ENCODE results near the gene ANO2.
"Not testable (repeated sequence)": the region's sequence is repeated elsewhere in the genome, so short reads cannot be mapped to it uniquely, and the experiment has no call there.

Gene ANO2

GRCh38 chr12:5665615-5666014 is 279.4 kb downstream of the ANO2 start:
- DNase-seq (ENCODE audit: low read depth): peak; percentile 41
- TF ChIP-seq CTCF (IDR thresholded peaks at IDR 0.05; ENCODE audit: control insufficient read depth, insufficient read depth, low read depth, low read length, missing control alignments): no peak
- no peak overlapping the region for H3K4me3 ChIP-seq (ENCODE audit: control insufficient read depth, low read depth, low read length)

- no peak for TF ChIP-seq CTCF (IDR thresholded peaks at IDR 0.05; ENCODE audit: control insufficient read depth, insufficient read depth, low read depth, low read length, missing control alignments)
- no peak overlapping the region for H3K4me3 ChIP-seq (ENCODE audit: control insufficient read depth, low read depth, low read length)
- no peak for DNase-seq (ENCODE audit: low read depth)
Observed at GRCh38 chr12:5661811-5662210, 283.2 kb downstream of the ANO2 start.

- no peak for TF ChIP-seq CTCF (IDR thresholded peaks at IDR 0.05; ENCODE audit: control insufficient read depth, insufficient read depth, low read depth, low read length, missing control alignments)
- no peak for DNase-seq (ENCODE audit: low read depth)
Observed at GRCh38 chr12:5660238-5660637, 284.8 kb downstream of the ANO2 start.

GRCh38 chr12:5658339-5658941 is 286.6 kb downstream of the ANO2 start:
- not testable (repeated sequence) for DNase-seq (ENCODE audit: low read depth); H3K4me3 ChIP-seq (ENCODE audit: control insufficient read depth, low read depth, low read length)

More at GRCh38 chr12:5660238-5660637, 284.8 kb downstream of the ANO2 start:
- no peak overlapping the region for H3K4me3 ChIP-seq (ENCODE audit: control insufficient read depth, low read depth, low read length)

GRCh38 chr12:5656836-5657235 is 288.2 kb downstream of the ANO2 start:
- no peak for DNase-seq (ENCODE audit: low read depth)
- no peak for TF ChIP-seq CTCF (IDR thresholded peaks at IDR 0.05; ENCODE audit: control insufficient read depth, insufficient read depth, low read depth, low read length, missing control alignments)

GRCh38 chr12:5655120-5655519 is 289.9 kb downstream of the ANO2 start:
- no peak overlapping the region for H3K4me3 ChIP-seq (ENCODE audit: control insufficient read depth, low read depth, low read length)
- TF ChIP-seq CTCF (IDR thresholded peaks at IDR 0.05; ENCODE audit: control insufficient read depth, insufficient read depth, low read depth, low read length, missing control alignments): no peak
- DNase-seq (ENCODE audit: low read depth): no peak

More at GRCh38 chr12:5656836-5657235, 288.2 kb downstream of the ANO2 start:
- H3K4me3 ChIP-seq (ENCODE audit: control insufficient read depth, low read depth, low read length): no peak overlapping the region

- no peak for TF ChIP-seq CTCF (IDR thresholded peaks at IDR 0.05; ENCODE audit: control insufficient read depth, insufficient read depth, low read depth, low read length, missing control alignments)
- no peak for DNase-seq (ENCODE audit: low read depth)
Observed at GRCh38 chr12:5654019-5654418, 291.0 kb downstream of the ANO2 start.

More at GRCh38 chr12:5654019-5654418, 291.0 kb downstream of the ANO2 start:
- no peak overlapping the region for H3K4me3 ChIP-seq (ENCODE audit: control insufficient read depth, low read depth, low read length)
